Measurements from ENCODE around the gene NFX1.

NFX1 gene

GRCh38 chr9:33408087-33408486 lies 117.8 kb downstream of the NFX1 start:
- no peaks in the 10 kb centered on the region for H3K79me2 ChIP-seq (ENCODE audit: insufficient read depth, low read length)
- TF ChIP-seq, protein P1, sequence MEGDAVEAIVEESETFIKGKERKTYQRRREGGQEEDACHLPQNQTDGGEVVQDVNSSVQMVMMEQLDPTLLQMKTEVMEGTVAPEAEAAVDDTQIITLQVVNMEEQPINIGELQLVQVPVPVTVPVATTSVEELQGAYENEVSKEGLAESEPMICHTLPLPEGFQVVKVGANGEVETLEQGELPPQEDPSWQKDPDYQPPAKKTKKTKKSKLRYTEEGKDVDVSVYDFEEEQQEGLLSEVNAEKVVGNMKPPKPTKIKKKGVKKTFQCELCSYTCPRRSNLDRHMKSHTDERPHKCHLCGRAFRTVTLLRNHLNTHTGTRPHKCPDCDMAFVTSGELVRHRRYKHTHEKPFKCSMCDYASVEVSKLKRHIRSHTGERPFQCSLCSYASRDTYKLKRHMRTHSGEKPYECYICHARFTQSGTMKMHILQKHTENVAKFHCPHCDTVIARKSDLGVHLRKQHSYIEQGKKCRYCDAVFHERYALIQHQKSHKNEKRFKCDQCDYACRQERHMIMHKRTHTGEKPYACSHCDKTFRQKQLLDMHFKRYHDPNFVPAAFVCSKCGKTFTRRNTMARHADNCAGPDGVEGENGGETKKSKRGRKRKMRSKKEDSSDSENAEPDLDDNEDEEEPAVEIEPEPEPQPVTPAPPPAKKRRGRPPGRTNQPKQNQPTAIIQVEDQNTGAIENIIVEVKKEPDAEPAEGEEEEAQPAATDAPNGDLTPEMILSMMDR (IDR thresholded peaks at IDR 0.05; ENCODE audit: insufficient read depth, low read length, poor library complexity, severe bottlenecking): no peak
- no peak for TF ChIP-seq EZH2phosphoT487 (conservative IDR thresholded peaks at IDR 0.05; ENCODE audit: low read length)
- no peak overlapping the region for H3K9ac ChIP-seq (ENCODE audit: low read length)
- H3K27ac ChIP-seq (ENCODE audit: low read depth, low read length): no peak overlapping the region
- H3K9me2 ChIP-seq (replicated peaks; ENCODE audit: insufficient read depth, low read length): no peaks in the 10 kb centered on the region
- H3F3A ChIP-seq (ENCODE audit: insufficient read depth): no peaks in the 10 kb centered on the region
- H3K36me3 ChIP-seq (ENCODE audit: low read length): no peaks in the 10 kb centered on the region
- H3K4me3 ChIP-seq (ENCODE audit: insufficient read depth, low read length, poor library complexity, severe bottlenecking): no peak overlapping the region
- H3K9me3 ChIP-seq (ENCODE audit: insufficient read depth, low read length): no peaks in the 10 kb centered on the region
- H3K27me3 ChIP-seq (ENCODE audit: low read length): no peaks in the 10 kb centered on the region
- H3K4me2 ChIP-seq (ENCODE audit: low read depth, low read length, poor library complexity, severe bottlenecking): no peak overlapping the region
- H2AFZ ChIP-seq (ENCODE audit: low read depth, low read length, severe bottlenecking): no peak overlapping the region
- H4K20me1 ChIP-seq (ENCODE audit: low read depth, low read length): no peaks in the 10 kb centered on the region

- Histone ChIP-seq H4K20me1 (ENCODE audit: low read depth, low read length) (no peaks in the 10 kb centered on the region), H3K9ac (ENCODE audit: low read length) (no peak overlapping the region), H3K9me2 (replicated peaks; ENCODE audit: insufficient read depth, low read length) (no peaks in the 10 kb centered on the region), H3K79me2 (ENCODE audit: insufficient read depth, low read length) (no peaks in the 10 kb centered on the region), H3K27me3 (ENCODE audit: low read length) (no peaks in the 10 kb centered on the region), H3K4me2 (ENCODE audit: low read depth, low read length, poor library complexity, severe bottlenecking) (no peak overlapping the region), H3F3A (ENCODE audit: insufficient read depth) (no peaks in the 10 kb centered on the region), H2AFZ (ENCODE audit: low read depth, low read length, severe bottlenecking) (no peak overlapping the region), H3K36me3 (ENCODE audit: low read length) (no peaks in the 10 kb centered on the region), H3K27ac (ENCODE audit: low read depth, low read length) (no peak overlapping the region), H3K4me3 (ENCODE audit: insufficient read depth, low read length, poor library complexity, severe bottlenecking) (no peak overlapping the region), H3K9me3 (ENCODE audit: insufficient read depth, low read length) (no peaks in the 10 kb centered on the region)
- TF ChIP-seq, protein P1 (IDR thresholded peaks at IDR 0.05; ENCODE audit: insufficient read depth, low read length, poor library complexity, severe bottlenecking): no peak
- no peak for TF ChIP-seq EZH2phosphoT487 (conservative IDR thresholded peaks at IDR 0.05; ENCODE audit: low read length)
Observed at GRCh38 chr9:33414268-33414667, 124.0 kb downstream of the NFX1 start.

DNA sequence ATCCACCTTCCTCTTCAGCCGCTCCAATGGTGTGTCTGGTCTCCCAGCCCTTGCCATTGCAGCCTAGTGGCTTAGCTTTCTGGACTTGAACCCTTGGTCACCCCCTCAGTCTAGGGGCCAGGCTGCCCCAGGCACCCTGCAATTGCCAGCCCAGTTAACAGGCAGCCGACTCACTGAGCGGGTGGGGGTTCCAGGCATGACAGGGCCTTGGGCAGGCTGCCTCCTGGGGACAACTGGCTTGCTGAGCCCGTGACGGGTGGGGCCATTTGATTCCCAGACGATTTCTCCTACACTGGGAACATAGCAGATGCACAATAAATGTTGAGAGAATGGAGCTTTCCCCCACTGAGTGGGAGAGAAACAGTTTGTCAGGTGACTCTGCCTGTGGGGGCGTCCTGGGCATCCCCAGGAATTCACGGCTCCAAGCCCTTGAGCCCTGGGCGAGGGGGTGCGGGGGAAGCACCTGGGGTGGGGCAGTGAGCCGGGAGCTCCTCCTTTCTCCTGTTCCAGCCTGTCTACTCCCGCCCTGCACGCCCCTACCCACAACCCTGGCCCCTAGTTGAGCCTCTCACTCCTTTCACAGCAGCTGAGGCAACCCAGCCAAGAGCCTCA lies 124.7 kb downstream of the NFX1 start:
- H3K9ac ChIP-seq (ENCODE audit: low read length): no peak overlapping the region
- H3K9me2 ChIP-seq (replicated peaks; ENCODE audit: insufficient read depth, low read length): no peaks in the 10 kb centered on the region
- no peaks in the 10 kb centered on the region for H3K27me3 ChIP-seq (ENCODE audit: low read length)
- TF ChIP-seq, protein P1 (IDR thresholded peaks at IDR 0.05; ENCODE audit: insufficient read depth, low read length, poor library complexity, severe bottlenecking): no peak
- no peak for TF ChIP-seq EZH2phosphoT487 (conservative IDR thresholded peaks at IDR 0.05; ENCODE audit: low read length)
- H3K4me2 ChIP-seq (ENCODE audit: low read depth, low read length, poor library complexity, severe bottlenecking): no peak overlapping the region
- no peaks in the 10 kb centered on the region for H3K9me3 ChIP-seq (ENCODE audit: insufficient read depth, low read length)
- H3K36me3 ChIP-seq (ENCODE audit: low read length): no peaks in the 10 kb centered on the region
- H3K27ac ChIP-seq (ENCODE audit: low read depth, low read length): no peak overlapping the region
- H2AFZ ChIP-seq (ENCODE audit: low read depth, low read length, severe bottlenecking): no peak overlapping the region
- no peak overlapping the region for H3K4me3 ChIP-seq (ENCODE audit: insufficient read depth, low read length, poor library complexity, severe bottlenecking)
- H3K79me2 ChIP-seq (ENCODE audit: insufficient read depth, low read length): no peaks in the 10 kb centered on the region
- H4K20me1 ChIP-seq (ENCODE audit: low read depth, low read length): no peaks in the 10 kb centered on the region
- no peaks in the 10 kb centered on the region for H3F3A ChIP-seq (ENCODE audit: insufficient read depth)

All from SU-DHL-6 (cell line).